BJ (cell line): ENCODE measurements around the gene NLRP10. TPM values are rescaled to one million over a fixed set of nuclear protein-coding genes. Genes with fewer than 3 reads are reported as not detected.
A peak's percentile ranks its signal among the peaks of the same experiment; 100 is the strongest.

Experiments used
- CTCF ChIA-PET: fragments of 350-600 bp; formaldehyde crosslinking; extraction: SDS; loops from one replicate; lab custom pipeline; 2021; ENCODE audit warnings: antibody characterized with exemption, inconsistent platforms; lab: Yijun Ruan, JAX
- POLR2A ChIA-PET: fragments of 300-600 bp; sonication (Branson Sonifier 250); formaldehyde crosslinking; extraction: SDS; loops from one replicate; lab custom pipeline; 2021; ENCODE audit warnings: antibody characterized with exemption; lab: Charles Lee
- DNase-seq: peaks from one replicate; pipeline ENCODE4 v3.0.0-alpha.2; 2011; ENCODE audit warnings: low read depth
- H3K27me3 ChIP-seq: 2 replicates; pipeline ENCODE4 v1.6.0; 2011; ENCODE audit warnings: low read length; ENCODE audit not compliant: control insufficient read depth, insufficient read depth
- H3K36me3 ChIP-seq: 2 replicates; pipeline ENCODE4 v1.5.1; 2011; ENCODE audit warnings: low read length; ENCODE audit not compliant: control insufficient read depth, insufficient read depth
- H3K4me3 ChIP-seq: 2 replicates; pipeline ENCODE4 v1.5.1; 2011; ENCODE audit warnings: low read depth, mild to moderate bottlenecking, control low read depth, low read length
- CTCF ChIP-seq: IDR thresholded peaks from 2 replicates; pipeline ENCODE4 v1.5.1; 2011; ENCODE audit warnings: low read depth, mild to moderate bottlenecking, control low read depth, inconsistent platforms, low read length, moderate library complexity; ENCODE audit not compliant: insufficient read depth
- polyA minus RNA-seq: library from RNA; depleted of rRNA, polyadenylated mRNA; stranded (reverse); fragments of >200 nt; gene quantifications from 2 replicates; pipeline ENCODE4 v1.2.3, GENCODE V29; 2011; rRNA and poly(A)+ RNA removed
- polyA plus RNA-seq: library from polyadenylated mRNA; depleted of rRNA; stranded (reverse); fragments of >200 nt; gene quantifications from 2 replicates; pipeline ENCODE4 v1.2.3, GENCODE V29; 2011; rRNA removed

The NLRP10 gene
- polyA plus RNA-seq (3.9 and 5.1 TPM in 2 replicates), polyA minus RNA-seq (17.6 and 27.3 TPM in 2 replicates)

GRCh38 chr11:7965386-7965785 is at the start of gene NLRP10:
Gene NLRP10, minus strand, starts transcription at chr11:7965447. Its CDS starts 1,952 bp downstream, at chr11:7963495.
- POLR2A ChIA-PET, result interaction anchor here (0.9 to 1.3 kb wide), 4 partner anchors 9 to 72 kb away, joined by 3 to 7 read pairs (median 4); partner anchors contain the start of gene EIF3F
- Histone ChIP-seq H3K4me3 (no peak within 1 kb of the TSS), H3K36me3 (no peaks in the 10 kb centered on the region), H3K27me3 (no peaks in the 10 kb centered on the region)
- DNase-seq, result peak; percentile 86
- CTCF ChIA-PET, result interaction anchor here (0.6 to 4.4 kb wide), 4 partner anchors 12 to 373 kb away, joined by 3 to 16 read pairs (median 3); partner anchors contain the start of gene EIF3F
- no peak for TF ChIP-seq CTCF

GRCh38 chr11:8013833-8014232 is 48.6 kb upstream of the NLRP10 start:
- CTCF ChIA-PET, result interaction anchor here (1.6 to 7.0 kb wide), 4 partner anchors 7 to 85 kb away, joined by 4 to 60 read pairs (median 38); no protein-coding TSS in a partner anchor
- H3K4me3 ChIP-seq, result no peak overlapping the region
- no peak for DNase-seq
- no peak for TF ChIP-seq CTCF
- H3K27me3 ChIP-seq, result no peaks in the 10 kb centered on the region
- H3K36me3 ChIP-seq, result no peaks in the 10 kb centered on the region
- POLR2A ChIA-PET, result no interaction called here

GRCh38 chr11:8011981-8012444 is 46.8 kb upstream of the NLRP10 start:
- Histone ChIP-seq H3K4me3 (no peak overlapping the region), H3K36me3 (no peaks in the 10 kb centered on the region), H3K27me3 (no peaks in the 10 kb centered on the region)
- TF ChIP-seq CTCF, result no peak
- peak; percentile 76 for DNase-seq
- POLR2A ChIA-PET, result no interaction called here
- CTCF ChIA-PET, result interaction anchor here (1.0 to 16.2 kb wide), 7 partner anchors 9 to 83 kb away, joined by 3 to 710 read pairs (median 4); no protein-coding TSS in a partner anchor

GRCh38 chr11:8011371-8011770 is 46.1 kb upstream of the NLRP10 start:
- Histone ChIP-seq H3K27me3 (no peaks in the 10 kb centered on the region), H3K4me3 (no peak overlapping the region), H3K36me3 (no peaks in the 10 kb centered on the region)
- ChIA-PET POLR2A (no interaction called here), CTCF (interaction anchor here (1.0 to 16.2 kb wide), 7 partner anchors 11 to 84 kb away, joined by 3 to 710 read pairs (median 4); no protein-coding TSS in a partner anchor)
- no peak for DNase-seq
- TF ChIP-seq CTCF, result no peak

- CTCF ChIA-PET, result interaction anchor here (0.6 to 16.2 kb wide), 4 partner anchors 8 to 113 kb away, joined by 3 to 710 read pairs (median 10); no protein-coding TSS in a partner anchor
- POLR2A ChIA-PET, result no interaction called here
- H3K36me3 ChIP-seq, result no peaks in the 10 kb centered on the region
- no peak overlapping the region for H3K4me3 ChIP-seq
- TF ChIP-seq CTCF, result no peak
- DNase-seq, result no peak
- H3K27me3 ChIP-seq, result no peaks in the 10 kb centered on the region
These were observed 44.6 kb upstream of the NLRP10 start for GRCh38 chr11:8009856-8010255.
